Stimulated activated CD8-positive, alpha-beta memory T cell treated with anti-CD3 and anti-CD28 coated beads, Interleukin-4, amount 100 ng/mL, for 48 hours (primary cell): Measurements from ENCODE around the gene IFI30.
A peak's percentile ranks its signal among the peaks of the same experiment; 100 is the strongest.
"Not testable (repeated sequence)": the region's sequence is repeated elsewhere in the genome, so short reads cannot be mapped to it uniquely, and the experiment has no call there.

Experiments used
- DNase-seq: peaks from one replicate; pipeline ENCODE4 v3.0.0-alpha.2; 2020

IFI30 gene

GRCh38 chr19:18203863-18204393 is 30.3 kb downstream of the IFI30 start, which contains the start of gene RAB3A:
Gene RAB3A, minus strand, starts transcription at chr19:18204042. Its CDS starts 1,302 bp downstream, at chr19:18202740.
- DNase-seq: peak; percentile 100

GRCh38 chr19:18204394-18205199 is 31.0 kb downstream of the IFI30 start:
- peak; percentile 75 for DNase-seq

GRCh38 chr19:18205200-18205892 is 31.7 kb downstream of the IFI30 start:
- DNase-seq: peak; percentile 72

- no peak for DNase-seq
Observed at GRCh38 chr19:18206018-18206417, 32.4 kb downstream of the IFI30 start.

- peak; percentile 81 for DNase-seq
Observed at GRCh38 chr19:18208098-18208951, 34.7 kb downstream of the IFI30 start.

GRCh38 chr19:18209912-18210311 is 36.3 kb downstream of the IFI30 start:
- not testable (repeated sequence) for DNase-seq

GRCh38 chr19:18211683-18212082 is 38.1 kb downstream of the IFI30 start:
- DNase-seq: no peak

- DNase-seq: no peak
Observed at GRCh38 chr19:18214779-18215433, 41.3 kb downstream of the IFI30 start.

GRCh38 chr19:18216789-18217188 is 43.2 kb downstream of the IFI30 start:
- no peak for DNase-seq

GRCh38 chr19:18218159-18218558 is 44.5 kb downstream of the IFI30 start:
- no peak for DNase-seq

GRCh38 chr19:18218600-18218999 is 45.0 kb downstream of the IFI30 start:
- no peak for DNase-seq

- no peak for DNase-seq
Observed at GRCh38 chr19:18219911-18220631, 46.5 kb downstream of the IFI30 start.

GRCh38 chr19:18220632-18221275 is 47.1 kb downstream of the IFI30 start:
- DNase-seq: no peak

GRCh38 chr19:18221815-18222725 is 48.5 kb downstream of the IFI30 start:
- DNase-seq: no peak

- peak; percentile 75 for DNase-seq
Observed at GRCh38 chr19:18223860-18224524, 50.4 kb downstream of the IFI30 start.

- peak; percentile 96 for DNase-seq
Observed at GRCh38 chr19:18224525-18225354, 51.1 kb downstream of the IFI30 start.

- DNase-seq: no peak
Observed at GRCh38 chr19:18225355-18225701, 51.7 kb downstream of the IFI30 start.

- DNase-seq: no peak
Observed at GRCh38 chr19:18225702-18226468, 52.3 kb downstream of the IFI30 start, which contains the start of gene PDE4C. Gene PDE4C, minus strand, starts transcription at chr19:18226438. Its CDS starts 23 bp downstream, at chr19:18226415.
